Hepatocyte (in vitro differentiated cells): ENCODE data around the gene SNRNP25.

ENCODE experiments used
- EZH2 ChIP-seq: fragments of 200-600 bp; sonication (generic); IDR thresholded peaks from 2 replicates; pipeline ENCODE4 v1.6.1; 2016; ENCODE audit warnings: antibody characterized with exemption, mild to moderate bottlenecking, borderline replicate concordance
- EZH2phosphoT487 ChIP-seq: fragments of 200-600 bp; sonication (generic); IDR thresholded peaks from one replicate; pipeline ENCODE4 v1.6.1; 2018; ENCODE audit warnings: antibody characterized with exemption, mild to moderate bottlenecking, low read depth, moderate library complexity; ENCODE audit not compliant: unreplicated experiment, severe bottlenecking
- TF ChIP-seq, protein P1 (sequence below): fragments of 200-600 bp; sonication (generic); IDR thresholded peaks from 2 replicates; pipeline ENCODE4 v1.5.1; 2016; ENCODE audit warnings: antibody characterized with exemption, mild to moderate bottlenecking; ENCODE audit not compliant: poor library complexity

DNA sequence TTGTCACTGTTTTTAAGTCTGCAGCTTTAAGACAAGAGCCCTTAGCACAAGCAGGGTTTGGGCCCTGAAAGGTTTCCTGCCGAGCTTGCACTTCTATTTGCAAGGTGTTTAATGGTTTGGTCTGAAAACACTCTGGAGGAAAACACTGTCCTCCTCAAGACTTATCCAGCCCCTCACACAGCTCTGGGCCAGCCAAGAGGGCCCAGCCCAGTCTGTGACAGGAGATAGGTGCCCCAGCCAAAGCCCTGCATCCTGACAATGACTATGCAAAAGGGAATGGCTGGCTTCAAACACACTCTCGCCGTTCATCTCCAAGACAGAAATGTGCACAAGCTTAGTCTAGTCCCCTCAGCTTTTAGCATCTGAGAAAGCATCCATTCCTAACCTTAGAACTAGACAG lies 51.3 kb downstream of the SNRNP25 start:
- TF ChIP-seq, protein P1, sequence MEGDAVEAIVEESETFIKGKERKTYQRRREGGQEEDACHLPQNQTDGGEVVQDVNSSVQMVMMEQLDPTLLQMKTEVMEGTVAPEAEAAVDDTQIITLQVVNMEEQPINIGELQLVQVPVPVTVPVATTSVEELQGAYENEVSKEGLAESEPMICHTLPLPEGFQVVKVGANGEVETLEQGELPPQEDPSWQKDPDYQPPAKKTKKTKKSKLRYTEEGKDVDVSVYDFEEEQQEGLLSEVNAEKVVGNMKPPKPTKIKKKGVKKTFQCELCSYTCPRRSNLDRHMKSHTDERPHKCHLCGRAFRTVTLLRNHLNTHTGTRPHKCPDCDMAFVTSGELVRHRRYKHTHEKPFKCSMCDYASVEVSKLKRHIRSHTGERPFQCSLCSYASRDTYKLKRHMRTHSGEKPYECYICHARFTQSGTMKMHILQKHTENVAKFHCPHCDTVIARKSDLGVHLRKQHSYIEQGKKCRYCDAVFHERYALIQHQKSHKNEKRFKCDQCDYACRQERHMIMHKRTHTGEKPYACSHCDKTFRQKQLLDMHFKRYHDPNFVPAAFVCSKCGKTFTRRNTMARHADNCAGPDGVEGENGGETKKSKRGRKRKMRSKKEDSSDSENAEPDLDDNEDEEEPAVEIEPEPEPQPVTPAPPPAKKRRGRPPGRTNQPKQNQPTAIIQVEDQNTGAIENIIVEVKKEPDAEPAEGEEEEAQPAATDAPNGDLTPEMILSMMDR: no peak
- TF ChIP-seq EZH2 (no peak), EZH2phosphoT487 (no peak)
